ENCODE data around the gene DVL2.

The DVL2 gene

DNA sequence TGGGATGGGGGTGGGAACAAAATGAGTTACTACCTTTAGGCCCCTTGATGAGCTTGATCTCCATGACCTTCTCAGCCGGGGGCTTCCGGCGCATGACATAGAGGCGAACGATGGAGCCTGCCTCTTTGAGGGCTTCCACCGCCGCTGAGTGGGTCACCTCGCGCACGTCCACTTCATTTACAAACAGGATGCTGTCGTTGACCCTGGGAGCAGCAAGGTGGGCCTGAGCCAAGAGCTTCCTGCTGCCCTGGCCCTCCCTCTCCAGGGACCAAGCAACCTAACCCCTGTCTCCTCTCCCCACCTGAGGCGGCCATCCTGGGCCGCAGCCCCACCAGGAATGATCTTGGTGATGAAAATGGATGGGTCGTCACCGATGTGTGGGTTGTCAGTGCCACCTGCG lies 30.9 kb downstream of the DVL2 start:
- no peak overlapping the region for H3K4me2 ChIP-seq
- H4K20me1 ChIP-seq (ENCODE audit: insufficient read depth) = no peaks in the 10 kb centered on the region
- H3K9ac ChIP-seq = no peak overlapping the region
- H2AFZ ChIP-seq (ENCODE audit: low read depth) = no peak overlapping the region
- no peaks in the 10 kb centered on the region for H3K4me1 ChIP-seq (ENCODE audit: low read depth, poor library complexity, severe bottlenecking)
- no peaks in the 10 kb centered on the region for H3K79me2 ChIP-seq (ENCODE audit: insufficient read depth, low read depth)
- no peak overlapping the region for H3K4me3 ChIP-seq (IDR thresholded peaks at IDR 0.05; ENCODE audit: insufficient read depth, low read depth, low read length)
- H3K27ac ChIP-seq = no peak overlapping the region
- no peaks in the 10 kb centered on the region for H3K27me3 ChIP-seq (ENCODE audit: insufficient read depth, low read depth)
- TF ChIP-seq CTCF (conservative IDR thresholded peaks at IDR 0.05; ENCODE audit: low read depth, low read length) = no peak
- no peaks in the 10 kb centered on the region for H3K36me3 ChIP-seq (ENCODE audit: insufficient read depth)

DNA sequence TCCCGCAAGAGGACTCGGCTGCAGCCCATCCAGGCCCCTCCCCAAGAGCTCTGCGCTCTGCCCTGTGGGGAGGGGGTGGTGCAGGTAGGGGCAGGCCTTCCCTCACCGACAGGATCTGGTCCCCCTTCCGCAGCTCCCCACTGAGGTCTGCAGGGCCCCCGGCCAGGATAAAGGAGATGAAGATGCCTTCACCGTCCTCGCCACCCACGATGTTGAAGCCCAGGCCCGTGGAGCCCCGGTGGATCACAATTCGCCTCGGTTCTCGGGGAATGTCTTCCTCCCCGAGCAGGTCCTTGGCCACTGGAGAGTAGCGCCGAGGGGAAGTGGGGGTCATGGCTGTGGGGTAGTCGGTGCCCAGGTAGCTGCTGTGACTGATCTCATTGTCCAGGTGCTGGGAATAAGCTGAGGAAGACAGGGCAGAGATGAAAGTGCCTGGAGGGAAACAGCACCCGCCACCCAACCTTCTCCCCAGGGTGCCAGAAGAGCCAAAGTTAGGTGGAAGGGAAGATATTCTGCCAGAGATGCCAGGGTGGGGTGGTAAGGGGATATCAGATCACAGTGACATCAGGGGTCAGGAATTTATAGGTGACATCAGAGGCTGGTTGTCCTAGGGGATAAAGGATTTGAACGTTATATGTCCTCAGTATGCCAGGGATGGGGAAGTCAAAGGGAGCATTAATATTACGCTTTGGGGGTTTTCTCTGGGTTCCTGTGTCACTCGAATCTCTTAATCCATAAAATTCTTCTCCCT lies 37.5 kb downstream of the DVL2 start:
- Histone ChIP-seq H3K27ac (no peak overlapping the region), H3K27me3 (ENCODE audit: insufficient read depth, low read depth) (no peaks in the 10 kb centered on the region), H3K36me3 (ENCODE audit: insufficient read depth) (no peaks in the 10 kb centered on the region), H3K4me2 (no peak overlapping the region), H3K9ac (no peak overlapping the region), H3K4me1 (ENCODE audit: low read depth, poor library complexity, severe bottlenecking) (no peaks in the 10 kb centered on the region), H3K79me2 (ENCODE audit: insufficient read depth, low read depth) (no peaks in the 10 kb centered on the region), H3K4me3 (IDR thresholded peaks at IDR 0.05; ENCODE audit: insufficient read depth, low read depth, low read length) (no peak overlapping the region), H4K20me1 (ENCODE audit: insufficient read depth) (no peaks in the 10 kb centered on the region), H2AFZ (ENCODE audit: low read depth) (no peak overlapping the region)
- TF ChIP-seq CTCF (conservative IDR thresholded peaks at IDR 0.05; ENCODE audit: low read depth, low read length) = no peak

- Histone ChIP-seq H3K36me3 (ENCODE audit: insufficient read depth) (no peaks in the 10 kb centered on the region), H2AFZ (ENCODE audit: low read depth) (no peak overlapping the region), H3K4me1 (ENCODE audit: low read depth, poor library complexity, severe bottlenecking) (no peaks in the 10 kb centered on the region), H3K4me2 (no peak overlapping the region), H3K9ac (no peak overlapping the region), H3K4me3 (IDR thresholded peaks at IDR 0.05; ENCODE audit: insufficient read depth, low read depth, low read length) (no peak overlapping the region), H3K79me2 (ENCODE audit: insufficient read depth, low read depth) (no peaks in the 10 kb centered on the region), H3K27ac (no peak overlapping the region), H4K20me1 (ENCODE audit: insufficient read depth) (no peaks in the 10 kb centered on the region), H3K27me3 (ENCODE audit: insufficient read depth, low read depth) (no peaks in the 10 kb centered on the region)
- no peak for TF ChIP-seq CTCF (conservative IDR thresholded peaks at IDR 0.05; ENCODE audit: low read depth, low read length)
These were observed 38.3 kb downstream of the DVL2 start for GRCh38 chr17:7195971-7196370.

DNA sequence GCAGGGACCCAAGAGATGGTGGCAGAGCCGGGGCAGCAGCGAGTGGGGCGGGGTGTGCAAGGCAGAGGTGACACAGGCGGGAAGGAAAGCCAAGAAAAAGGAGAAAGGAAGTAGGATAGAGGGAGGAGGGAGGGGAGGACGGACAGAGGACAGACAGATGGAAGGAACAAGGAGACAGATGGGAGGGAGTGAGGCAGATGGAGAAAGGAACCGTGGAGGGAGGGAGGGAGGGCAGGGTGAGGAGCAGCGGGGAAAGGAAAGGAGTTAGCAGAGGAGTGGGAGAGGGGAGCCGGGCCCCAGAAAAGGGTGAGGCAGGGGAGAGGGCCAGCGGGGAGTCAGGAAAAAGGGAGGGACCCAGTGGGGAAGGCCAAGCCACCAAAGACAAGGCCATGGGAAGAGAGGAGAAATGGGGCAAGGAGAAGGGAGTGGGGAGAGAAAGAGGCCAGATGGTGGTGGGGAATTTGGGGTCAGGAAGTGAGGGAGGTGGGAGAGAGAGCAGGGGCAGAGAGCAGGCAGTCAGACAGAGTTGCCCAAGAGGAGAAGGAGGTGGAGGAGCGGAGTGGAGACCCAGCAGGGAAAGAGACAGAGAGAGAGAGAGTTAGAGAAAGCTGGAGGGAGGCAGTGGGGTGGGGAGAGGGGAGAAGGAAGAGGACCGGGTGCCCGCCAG lies 41.9 kb downstream of the DVL2 start:
- H3K79me2 ChIP-seq (ENCODE audit: insufficient read depth, low read depth) = no peaks in the 10 kb centered on the region
- no peak overlapping the region for H3K4me2 ChIP-seq

More for the DNA sequence above, 41.9 kb downstream of the DVL2 start:
- TF ChIP-seq CTCF (conservative IDR thresholded peaks at IDR 0.05; ENCODE audit: low read depth, low read length) = no peak
- H3K27me3 ChIP-seq (ENCODE audit: insufficient read depth, low read depth) = no peaks in the 10 kb centered on the region
- H3K9ac ChIP-seq = no peak overlapping the region
- H2AFZ ChIP-seq (ENCODE audit: low read depth) = no peak overlapping the region
- no peak overlapping the region for H3K4me3 ChIP-seq (IDR thresholded peaks at IDR 0.05; ENCODE audit: insufficient read depth, low read depth, low read length)
- no peak overlapping the region for H3K27ac ChIP-seq
- no peaks in the 10 kb centered on the region for H3K4me1 ChIP-seq (ENCODE audit: low read depth, poor library complexity, severe bottlenecking)
- H3K36me3 ChIP-seq (ENCODE audit: insufficient read depth) = no peaks in the 10 kb centered on the region
- H4K20me1 ChIP-seq (ENCODE audit: insufficient read depth) = no peaks in the 10 kb centered on the region

Data from KMS-11 (cell line).